ENCODE results near the gene ABLIM3. TPM values are rescaled to one million over a fixed set of nuclear protein-coding genes. Genes with fewer than 3 reads are reported as not detected.

ABLIM3 gene
- total and polyA plus RNA-seq, 2 of the 8 experiments (the other 6 are each of a cell fraction or from before 2014, with no cell fraction given): 0.36 to 0.56 TPM

DNA sequence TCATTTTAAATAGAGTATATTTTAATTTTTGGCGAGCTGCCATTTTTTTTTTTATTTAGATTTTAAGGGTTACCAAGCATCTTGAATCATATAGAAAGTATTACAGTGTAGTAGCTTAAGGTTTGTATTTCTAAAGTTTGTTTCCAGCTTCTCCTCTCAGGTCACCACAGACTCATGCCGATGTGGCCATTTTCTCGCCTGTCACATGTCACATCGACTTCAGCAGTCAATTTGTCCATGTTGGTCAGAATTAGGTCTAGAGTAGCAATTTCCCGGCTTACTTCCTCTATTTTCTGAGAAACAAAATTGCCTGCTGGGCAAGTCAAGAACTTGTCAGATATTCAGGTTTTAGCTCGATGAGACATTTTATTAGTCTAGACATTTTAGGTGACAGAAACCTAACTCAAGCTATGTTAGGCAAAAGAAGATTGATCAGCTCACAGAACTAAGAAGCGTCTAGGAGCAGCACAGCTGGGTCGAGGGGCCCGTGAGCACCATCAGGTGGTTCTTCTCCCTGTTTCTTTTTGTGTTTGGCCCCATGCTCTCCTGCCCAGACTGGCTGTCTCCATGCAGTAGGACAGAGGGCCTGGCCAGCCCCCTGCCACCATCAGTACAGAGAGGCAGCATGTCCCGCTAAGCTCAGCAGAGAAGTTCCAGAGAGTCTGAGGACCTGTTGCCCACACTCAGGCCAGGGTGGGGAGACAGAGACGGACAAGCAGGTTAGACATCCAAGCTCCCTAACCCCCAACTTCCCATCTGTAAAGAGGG, 82.0 kb downstream of the ABLIM3 start:
- FAIRE-seq: no peak
- Histone ChIP-seq H3K27me3 (replicated peaks in 1 of 4; ENCODE audit: control insufficient read depth in 3 of 4, extremely low read depth in 1 of 4, insufficient read depth in 3 of 4, low read length in 3 of 4) (no peaks in the 10 kb centered on the region), H4K8ac (ENCODE audit: extremely low read depth, insufficient read depth, low read length) (no peak overlapping the region), H3K4me3 (ENCODE audit: extremely low read depth in 1 of 4, insufficient read depth in 2 of 4, low read depth in 3 of 4, low read length in 4 of 4) (no peak overlapping the region), H2BK12ac (ENCODE audit: low read depth, low read length) (no peak overlapping the region), H4K20me1 (replicated peaks in 1 of 2; ENCODE audit: control insufficient read depth in 1 of 2, insufficient read depth in 2 of 2, low read length in 2 of 2) (no peaks in the 10 kb centered on the region), H2BK120ac (replicated peaks; ENCODE audit: low read depth, low read length) (no peak overlapping the region), H4K91ac (replicated peaks; ENCODE audit: insufficient read length, low read length) (no peak overlapping the region), H3K18ac (ENCODE audit: extremely low read depth, low read length) (no peak overlapping the region), H2BK15ac (ENCODE audit: low read length) (no peak overlapping the region), H2AK5ac (ENCODE audit: low read depth, low read length) (no peak overlapping the region), H3K36me3 (ENCODE audit: control insufficient read depth in 2 of 4, insufficient read depth in 4 of 4, low read length in 3 of 4) (no peaks in the 10 kb centered on the region), H3K4me2 (ENCODE audit: insufficient read depth in 1 of 2, low read depth in 2 of 2, low read length in 2 of 2) (no peak overlapping the region), H2BK5ac (ENCODE audit: low read depth, low read length) (no peak overlapping the region), H3K4me1 (replicated peaks in 1 of 4; ENCODE audit: control insufficient read depth in 3 of 4, insufficient read depth in 4 of 4, low read length in 3 of 4) (no peaks in the 10 kb centered on the region), H3K79me2 (ENCODE audit: control insufficient read depth in 1 of 2, insufficient read depth in 2 of 2, low read length in 2 of 2) (no peaks in the 10 kb centered on the region), H2BK20ac (ENCODE audit: low read length) (no peak overlapping the region), H3K79me1 (ENCODE audit: low read depth, low read length) (no peaks in the 10 kb centered on the region), H3K27ac (ENCODE audit: low read depth, low read length) (no peak overlapping the region), H3K14ac (ENCODE audit: insufficient read length) (no peak overlapping the region), H3K56ac (replicated peaks; ENCODE audit: insufficient read length, low read depth, low read length) (no peak overlapping the region), H3K23ac (ENCODE audit: insufficient read length) (no peak overlapping the region), H3K4ac (replicated peaks; ENCODE audit: insufficient read length, low read depth, low read length) (no peak overlapping the region), H2AFZ (ENCODE audit: low read length) (no peak overlapping the region), H3K9ac (replicated peaks in 1 of 4; ENCODE audit: extremely low read depth in 1 of 4, low read depth in 3 of 4, low read length in 3 of 4) (no peak overlapping the region), H4K5ac (ENCODE audit: insufficient read length, low read depth, low read length) (no peak overlapping the region), H3K23me2 (ENCODE audit: low read depth, low read length) (no peaks in the 10 kb centered on the region), H3K9me3 (ENCODE audit: insufficient read depth in 2 of 2, low read depth in 1 of 2, low read length in 1 of 2) (no peaks in the 10 kb centered on the region)
- TF ChIP-seq, protein P1, sequence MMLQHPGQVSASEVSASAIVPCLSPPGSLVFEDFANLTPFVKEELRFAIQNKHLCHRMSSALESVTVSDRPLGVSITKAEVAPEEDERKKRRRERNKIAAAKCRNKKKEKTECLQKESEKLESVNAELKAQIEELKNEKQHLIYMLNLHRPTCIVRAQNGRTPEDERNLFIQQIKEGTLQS (IDR thresholded peaks at IDR 0.05; ENCODE audit: insufficient read depth, low read depth, low read length): no peak
- TF ChIP-seq TAF7 (optimal IDR thresholded peaks at IDR 0.05; ENCODE audit: borderline replicate concordance, low read depth, low read length) (no peak), SP4 (IDR thresholded peaks at IDR 0.05; ENCODE audit: low read length) (no peak), SP2 (IDR thresholded peaks at IDR 0.05; ENCODE audit: low read length) (no peak), EP300 (IDR thresholded peaks at IDR 0.05; ENCODE audit: borderline replicate concordance in 1 of 2, low read depth in 2 of 2, low read length in 2 of 2) (no peak), SRF (IDR thresholded peaks at IDR 0.05; ENCODE audit: low read depth, low read length) (no peak)
- TF ChIP-seq, protein P2, sequence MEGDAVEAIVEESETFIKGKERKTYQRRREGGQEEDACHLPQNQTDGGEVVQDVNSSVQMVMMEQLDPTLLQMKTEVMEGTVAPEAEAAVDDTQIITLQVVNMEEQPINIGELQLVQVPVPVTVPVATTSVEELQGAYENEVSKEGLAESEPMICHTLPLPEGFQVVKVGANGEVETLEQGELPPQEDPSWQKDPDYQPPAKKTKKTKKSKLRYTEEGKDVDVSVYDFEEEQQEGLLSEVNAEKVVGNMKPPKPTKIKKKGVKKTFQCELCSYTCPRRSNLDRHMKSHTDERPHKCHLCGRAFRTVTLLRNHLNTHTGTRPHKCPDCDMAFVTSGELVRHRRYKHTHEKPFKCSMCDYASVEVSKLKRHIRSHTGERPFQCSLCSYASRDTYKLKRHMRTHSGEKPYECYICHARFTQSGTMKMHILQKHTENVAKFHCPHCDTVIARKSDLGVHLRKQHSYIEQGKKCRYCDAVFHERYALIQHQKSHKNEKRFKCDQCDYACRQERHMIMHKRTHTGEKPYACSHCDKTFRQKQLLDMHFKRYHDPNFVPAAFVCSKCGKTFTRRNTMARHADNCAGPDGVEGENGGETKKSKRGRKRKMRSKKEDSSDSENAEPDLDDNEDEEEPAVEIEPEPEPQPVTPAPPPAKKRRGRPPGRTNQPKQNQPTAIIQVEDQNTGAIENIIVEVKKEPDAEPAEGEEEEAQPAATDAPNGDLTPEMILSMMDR (IDR thresholded peaks at IDR 0.05; ENCODE audit: control extremely low read depth in 1 of 3, insufficient read depth in 1 of 3, low read depth in 1 of 3, low read length in 3 of 3): no peak
- TF ChIP-seq, protein P3, sequence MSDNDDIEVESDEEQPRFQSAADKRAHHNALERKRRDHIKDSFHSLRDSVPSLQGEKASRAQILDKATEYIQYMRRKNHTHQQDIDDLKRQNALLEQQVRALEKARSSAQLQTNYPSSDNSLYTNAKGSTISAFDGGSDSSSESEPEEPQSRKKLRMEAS (IDR thresholded peaks at IDR 0.05): no peak
- DNase-seq (ENCODE audit: low read depth in 1 of 2, low spot score in 2 of 2): no peak
- WGBS, 2 experiments (ENCODE audit: extremely low coverage in 1 of 2, insufficient coverage in 1 of 2, insufficient read length in 1 of 2, insufficient replicate concordance in 2 of 2, low coverage in 1 of 2, low lambda C conversion rate in 2 of 2, missing lambda C conversion rate in 1 of 2): 86% methylated on average over 11 of the region's 11 CpGs; no CpG with 5 or more reads in 1 of the 2 experiments
- CTCF ChIA-PET (ENCODE audit: partially characterized antibody): interaction anchor here (0.7 to 2.7 kb wide), 26 partner anchors 10 to 482 kb away, joined by 3 to 12 read pairs (median 4); partner anchors contain the start of gene ABLIM3
- POLR2A ChIA-PET (ENCODE audit: partially characterized antibody): interaction anchor here (1.0 kb wide), 1 partner anchor 10 kb away, joined by 3 read pairs; no protein-coding TSS in a partner anchor
